Panc1 (cell line): Measurements from ENCODE around the gene MIPEP. TPM values are rescaled to one million over a fixed set of nuclear protein-coding genes. Genes with fewer than 3 reads are reported as not detected.

Source experiments
- ATAC-seq: fragments of 200-7000 bp; cut with Tn5 transposase; 2 replicates; pipeline ENCODE4 v1.9.1; 2020; ENCODE audit warnings: mild to moderate bottlenecking, moderate library complexity
- BruUV-seq: library from RNA; stranded (reverse); fragments of 400-500 nt; replicated peaks from 2 replicates; lab custom pipeline; 2021; lab: Mats Ljungman, UMichigan
- CTCF ChIA-PET: fragments of 300-600 bp; sonication (Branson Sonifier 250); formaldehyde crosslinking; loops from one replicate; lab custom pipeline; 2022; ENCODE audit warnings: antibody characterized with exemption; lab: Charles Lee
- POLR2A ChIA-PET: fragments of 300-600 bp; sonication (Branson Sonifier 250); formaldehyde crosslinking; loops from one replicate; lab custom pipeline; 2022; ENCODE audit warnings: antibody characterized with exemption; lab: Charles Lee
- DNase-seq: peaks from one replicate; pipeline ENCODE4 v3.0.0-alpha.2; 2010; ENCODE audit warnings: low read depth, low spot score
- H3K27ac ChIP-seq: 2 replicates; pipeline ENCODE4 v1.5.1; 2011; ENCODE audit warnings: mild to moderate bottlenecking, low read length, inconsistent platforms
- H3K27me3 ChIP-seq: fragments of 200-500 bp; sonication (Bioruptor generic); 2 replicates; pipeline ENCODE4 v1.6.0; 2014; ENCODE audit warnings: low read length, inconsistent platforms; ENCODE audit not compliant: control insufficient read depth, insufficient read depth
- H3K36me3 ChIP-seq: fragments of 200-500 bp; sonication (Bioruptor generic); 2 replicates; pipeline ENCODE4 v1.5.1; 2014; ENCODE audit warnings: inconsistent platforms, mild to moderate bottlenecking, low read length, moderate library complexity; ENCODE audit not compliant: control insufficient read depth, insufficient read depth
- H3K4me1 ChIP-seq: 2 replicates; pipeline ENCODE4 v1.5.1; 2011; ENCODE audit warnings: inconsistent platforms, mild to moderate bottlenecking, low read length, moderate library complexity; ENCODE audit not compliant: control insufficient read depth, insufficient read depth
- H3K4me3 ChIP-seq, 2 experiments: 2 replicates each; pipeline ENCODE4 v1.5.1; 2011 to 2012; ENCODE audit warnings: low read depth in 2 of 2, low read length in 2 of 2, mild to moderate bottlenecking in 2 of 2, inconsistent platforms in 1 of 2, moderate library complexity in 1 of 2
- H3K9me3 ChIP-seq: fragments of 200-500 bp; sonication (Bioruptor generic); 2 replicates; pipeline ENCODE4 v1.5.1; 2014; ENCODE audit warnings: low read depth, mild to moderate bottlenecking, inconsistent platforms, low read length, moderate library complexity; ENCODE audit not compliant: control insufficient read depth, insufficient read depth
- CTCF ChIP-seq: fragments of 450-650 bp; IDR thresholded peaks from 2 replicates; pipeline ENCODE4 v1.5.1; 2017; ENCODE audit warnings: mild to moderate bottlenecking
- POLR2AphosphoS5 ChIP-seq: IDR thresholded peaks from 2 replicates; pipeline ENCODE4 v1.6.1; 2012; ENCODE audit warnings: mild to moderate bottlenecking, low read depth, low read length, moderate library complexity
- REST ChIP-seq, 2 experiments: IDR thresholded peaks; 2 replicates each; pipeline ENCODE4 v1.6.1; 2011 to 2012; ENCODE audit warnings: low read depth in 2 of 2, control low read depth in 1 of 2, low read length in 1 of 2, mild to moderate bottlenecking in 1 of 2, moderate library complexity in 1 of 2; ENCODE audit not compliant: insufficient read depth in 1 of 2
- SIN3A ChIP-seq: IDR thresholded peaks from 2 replicates; pipeline ENCODE4 v1.6.1; 2012; ENCODE audit warnings: low read depth, mild to moderate bottlenecking, low read length, moderate library complexity, borderline replicate concordance; ENCODE audit not compliant: insufficient read depth
- TCF7L2 ChIP-seq: IDR thresholded peaks from 2 replicates; pipeline ENCODE4 v1.6.1; 2011; ENCODE audit warnings: mild to moderate bottlenecking, low read depth, low read length, inconsistent platforms
- in situ Hi-C: cut with HindIII; loops from 2 replicates; pipeline ENCODE4 v1.10.0; 2016; ENCODE audit warnings: low sequenced_read_pairs, low pct_unique_long_range_greater_than_20kb
- intact Hi-C: fragments of 100-400 bp; cut with micrococcal nuclease; formaldehyde crosslinking; loops from one replicate; pipeline ENCODE4 v1.10.0; 2022; ENCODE audit not compliant: unreplicated experiment
- total RNA-seq: library from RNA; stranded (reverse); gene quantifications from one replicate; pipeline ENCODE4 v1.2.1, GENCODE V29; 2021; ENCODE audit not compliant: unreplicated experiment

MIPEP gene
- total RNA-seq, 1 experiment from 2014 or later = 13.8 TPM

GRCh38 chr13:23909606-23910005 lies 20.4 kb upstream of the MIPEP start:
- Histone ChIP-seq H3K27ac (no peak overlapping the region), H3K27me3 (no peaks in the 10 kb centered on the region), H3K9me3 (no peaks in the 10 kb centered on the region), H3K4me3 (no peak overlapping the region), H3K4me1 (no peaks in the 10 kb centered on the region), H3K36me3 (no peaks in the 10 kb centered on the region)
- ChIA-PET CTCF (no interaction called here), POLR2A (no interaction called here)
- in situ Hi-C loops (no loop called here), intact Hi-C loops (no loop called here)
- no TSS peak for BruUV-seq
- no peak for TF ChIP-seq POLR2AphosphoS5
- no peak for TF ChIP-seq TCF7L2
- TF ChIP-seq SIN3A = no peak
- no peak for TF ChIP-seq CTCF
- no peak for TF ChIP-seq REST (IDR thresholded peaks at IDR 0.05; ENCODE audit: insufficient read depth in 1 of 2, low read depth in 2 of 2, low read length in 1 of 2)
- ATAC-seq (no peak), DNase-seq (no peak)

- intact Hi-C loops = no loop called here
- H3K36me3 ChIP-seq = no peaks in the 10 kb centered on the region
- no peak for DNase-seq
- no peak overlapping the region for H3K4me3 ChIP-seq
- in situ Hi-C loops = no loop called here
- BruUV-seq = no TSS peak
- CTCF ChIA-PET = no interaction called here
- POLR2A ChIA-PET = no interaction called here
- no peak overlapping the region for H3K27ac ChIP-seq
- TF ChIP-seq REST (IDR thresholded peaks at IDR 0.05; ENCODE audit: insufficient read depth in 1 of 2, low read depth in 2 of 2, low read length in 1 of 2) (no peak), SIN3A (no peak), POLR2AphosphoS5 (no peak), TCF7L2 (no peak)
- H3K4me1 ChIP-seq = no peaks in the 10 kb centered on the region
- ATAC-seq = no peak
- no peaks in the 10 kb centered on the region for H3K9me3 ChIP-seq
- H3K27me3 ChIP-seq = peaks cover 5% of the 10 kb centered on the region
Measured at GRCh38 chr13:23905766-23906165, 16.6 kb upstream of the MIPEP start.
